ENCODE results near the gene ARL6IP4.

The ARL6IP4 gene

GRCh38 chr12:122977655-122978392 lies 2.7 kb upstream of the ARL6IP4 start:
- DNase-seq = no peak

GRCh38 chr12:122978507-122978955 lies 1.9 kb upstream of the ARL6IP4 start:
- DNase-seq = no peak

GRCh38 chr12:122979001-122979907 lies 1.2 kb upstream of the ARL6IP4 start:
- no peak for DNase-seq

- no peak for DNase-seq
Observed at GRCh38 chr12:122979908-122980182, 636 bp upstream of the ARL6IP4 start.

GRCh38 chr12:122981036-122981471 lies 573 bp downstream of the ARL6IP4 start:
- peak in 3 of 56 donors; percentile 53 to 56 (median 54) for DNase-seq

GRCh38 chr12:122981587-122982476 lies 1.4 kb downstream of the ARL6IP4 start:
- DNase-seq = no peak

- DNase-seq = no peak
Observed at GRCh38 chr12:122982477-122982815, 2.0 kb downstream of the ARL6IP4 start.

GRCh38 chr12:122982963-122983788 lies 2.7 kb downstream of the ARL6IP4 start:
- DNase-seq = peak in 1 of 56 donors; percentile 20

GRCh38 chr12:122983789-122984515 lies 3.5 kb downstream of the ARL6IP4 start:
- peak in 2 of 56 donors; percentile 5 to 19 for DNase-seq

- DNase-seq = peak in 25 of 56 donors; percentile 10 to 53 (median 33)
Observed at GRCh38 chr12:122984612-122985337, 4.3 kb downstream of the ARL6IP4 start.

GRCh38 chr12:122985338-122986257 lies 5.1 kb downstream of the ARL6IP4 start:
- no peak for DNase-seq

- DNase-seq = peak in 1 of 56 donors; percentile 8
Observed at GRCh38 chr12:122986258-122986871, 5.9 kb downstream of the ARL6IP4 start.

GRCh38 chr12:122987086-122987951 lies 6.8 kb downstream of the ARL6IP4 start:
- DNase-seq = no peak

- DNase-seq = no peak
Observed at GRCh38 chr12:122988036-122988435, 7.6 kb downstream of the ARL6IP4 start.

- DNase-seq = no peak
Observed at GRCh38 chr12:122988612-122989212, 8.2 kb downstream of the ARL6IP4 start.

GRCh38 chr12:122989225-122989839 lies 8.9 kb downstream of the ARL6IP4 start:
- DNase-seq = no peak

Measured in amygdala (tissue), 56 donors.